ENCODE results near the gene USP33.
A peak's percentile ranks its signal among the peaks of the same experiment; 100 is the strongest.
"Not testable (repeated sequence)": the region's sequence is repeated elsewhere in the genome, so short reads cannot be mapped to it uniquely, and the experiment has no call there.

The USP33 gene

DNA sequence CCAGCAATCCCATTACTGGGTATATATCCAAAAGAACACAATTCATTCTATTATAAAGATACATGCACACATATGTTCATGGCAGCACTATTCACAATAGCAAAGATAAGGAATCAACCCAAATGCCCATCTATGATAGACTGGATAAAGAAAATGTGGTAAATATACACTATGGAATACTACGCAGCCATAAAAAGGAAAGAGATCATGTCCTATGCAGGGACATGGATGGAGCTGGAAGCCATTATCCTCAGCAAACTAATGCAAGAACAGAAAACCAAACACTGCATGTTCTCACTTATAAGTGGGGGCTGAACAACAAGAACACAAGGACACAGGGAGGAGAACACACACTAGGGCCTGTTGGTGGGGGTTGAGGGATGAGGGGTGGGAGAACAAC, 60.0 kb downstream of the USP33 start:
- peaks cover 21% of the 10 kb centered on the region for H3K36me3 Mint-ChIP-seq (ENCODE audit: low read depth)
- not testable (repeated sequence) for H3K4me1 Mint-ChIP-seq (ENCODE audit: low read depth); H3K27me3 Mint-ChIP-seq (ENCODE audit: low read depth); H3K4me3 Mint-ChIP-seq; H3K9me3 Mint-ChIP-seq; H3K27ac Mint-ChIP-seq; DNase-seq (ENCODE audit: low spot score)

DNA sequence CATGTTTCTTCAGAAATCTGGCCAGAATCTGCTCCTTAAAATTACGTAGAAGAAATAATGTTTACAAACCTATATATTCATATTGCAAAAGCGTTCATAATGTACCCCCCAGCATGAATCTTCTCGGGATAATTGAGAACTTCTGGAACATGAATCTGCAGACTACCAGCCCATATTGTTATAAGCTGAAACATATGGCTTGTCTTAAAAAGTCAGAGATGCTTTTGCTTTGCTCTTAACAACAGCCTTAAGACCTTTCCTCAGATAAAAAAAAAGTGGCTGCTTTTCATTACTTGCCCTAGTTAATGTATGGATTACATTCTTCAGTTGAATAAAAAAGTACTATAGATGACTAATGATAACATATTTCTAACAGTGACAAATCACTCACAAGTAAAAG, 62.2 kb downstream of the USP33 start:
- H3K4me1 Mint-ChIP-seq (ENCODE audit: low read depth) = no peaks in the 10 kb centered on the region
- H3K27ac Mint-ChIP-seq = no peak overlapping the region
- H3K27me3 Mint-ChIP-seq (ENCODE audit: low read depth) = no peaks in the 10 kb centered on the region
- no peaks in the 10 kb centered on the region for H3K9me3 Mint-ChIP-seq
- peaks cover 25% of the 10 kb centered on the region for H3K36me3 Mint-ChIP-seq (ENCODE audit: low read depth)
- H3K4me3 Mint-ChIP-seq = no peak overlapping the region
- DNase-seq (ENCODE audit: low spot score) = no peak

GRCh38 chr1:77688939-77689338, 70.7 kb downstream of the USP33 start:
- Mint-ChIP-seq H3K36me3 (ENCODE audit: low read depth) (peaks cover 7% of the 10 kb centered on the region), H3K4me1 (ENCODE audit: low read depth) (peaks cover 5% of the 10 kb centered on the region), H3K9me3 (no peaks in the 10 kb centered on the region), H3K27ac (no peak overlapping the region), H3K27me3 (ENCODE audit: low read depth) (no peaks in the 10 kb centered on the region), H3K4me3 (no peak overlapping the region)
- no peak for DNase-seq (ENCODE audit: low spot score)

DNA sequence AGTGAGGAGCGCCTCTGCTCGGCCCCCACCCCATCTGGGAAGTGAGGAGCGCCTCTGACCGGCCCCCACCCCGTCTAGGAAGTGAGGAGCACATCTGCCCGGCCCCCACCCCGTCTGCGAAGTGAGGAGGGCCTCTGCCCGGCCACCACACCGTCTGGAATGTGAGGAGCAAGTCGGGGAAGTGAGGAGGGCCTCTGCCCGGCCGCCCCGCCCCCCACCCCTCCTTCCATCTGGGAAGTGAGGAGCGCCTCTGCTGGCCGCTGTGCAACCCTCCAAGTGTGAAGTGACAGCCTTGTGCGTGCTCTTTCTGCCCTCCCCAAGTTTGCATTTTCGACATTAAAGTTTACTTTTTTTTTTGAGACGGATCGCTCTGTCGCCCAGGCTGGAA, 72.1 kb downstream of the USP33 start:
- Mint-ChIP-seq H3K27ac (no peak overlapping the region), H3K9me3 (no peaks in the 10 kb centered on the region), H3K27me3 (ENCODE audit: low read depth) (no peaks in the 10 kb centered on the region), H3K4me3 (peak overlapping the region; percentile 49), H3K4me1 (ENCODE audit: low read depth) (peaks cover 8% of the 10 kb centered on the region), H3K36me3 (ENCODE audit: low read depth) (peaks cover 5% of the 10 kb centered on the region)
- DNase-seq (ENCODE audit: low spot score) = no peak

GRCh38 chr1:77686796-77687518, 72.7 kb downstream of the USP33 start:
- Mint-ChIP-seq H3K27me3 (ENCODE audit: low read depth) (no peaks in the 10 kb centered on the region), H3K9me3 (no peaks in the 10 kb centered on the region), H3K27ac (no peak overlapping the region), H3K4me1 (ENCODE audit: low read depth) (peaks cover 9% of the 10 kb centered on the region), H3K36me3 (ENCODE audit: low read depth) (peaks cover 4% of the 10 kb centered on the region), H3K4me3 (no peak overlapping the region)
- no peak for DNase-seq (ENCODE audit: low spot score)

- peaks cover 26% of the 10 kb centered on the region for H3K4me1 Mint-ChIP-seq (ENCODE audit: low read depth)
- peak overlapping the region; percentile 93 for H3K27ac Mint-ChIP-seq
- H3K36me3 Mint-ChIP-seq (ENCODE audit: low read depth) = peaks cover 8% of the 10 kb centered on the region
- H3K9me3 Mint-ChIP-seq = no peaks in the 10 kb centered on the region
- peak; percentile 94 for DNase-seq (ENCODE audit: low spot score)
- H3K4me3 Mint-ChIP-seq = peak overlapping the region; percentile 90
- H3K27me3 Mint-ChIP-seq (ENCODE audit: low read depth) = no peaks in the 10 kb centered on the region
Observed at GRCh38 chr1:77683160-77684148, 76.2 kb downstream of the USP33 start.

- Mint-ChIP-seq H3K4me1 (ENCODE audit: low read depth) (peaks cover 27% of the 10 kb centered on the region), H3K9me3 (no peaks in the 10 kb centered on the region), H3K36me3 (ENCODE audit: low read depth) (peaks cover 8% of the 10 kb centered on the region), H3K4me3 (peak within 1 kb of the TSS; percentile 90), H3K27ac (peak within 1 kb of the TSS; percentile 93), H3K27me3 (ENCODE audit: low read depth) (no peaks in the 10 kb centered on the region)
- peak; percentile 88 for DNase-seq (ENCODE audit: low spot score)
Observed at GRCh38 chr1:77682460-77683159, 77.0 kb downstream of the USP33 start, which contains the start of gene ZZZ3. Gene ZZZ3, minus strand, starts transcription at chr1:77682658. Its CDS starts 49,304 bp downstream, at chr1:77633354.

- Mint-ChIP-seq H3K9me3 (no peaks in the 10 kb centered on the region), H3K36me3 (ENCODE audit: low read depth) (peaks cover 12% of the 10 kb centered on the region), H3K4me3 (peak overlapping the region; percentile 28), H3K4me1 (ENCODE audit: low read depth) (peaks cover 30% of the 10 kb centered on the region), H3K27ac (peak overlapping the region; percentile 32), H3K27me3 (ENCODE audit: low read depth) (no peaks in the 10 kb centered on the region)
- DNase-seq (ENCODE audit: low spot score) = no peak
Observed at GRCh38 chr1:77680173-77680572, 79.5 kb downstream of the USP33 start.

GRCh38 chr1:77678660-77679610, 80.7 kb downstream of the USP33 start:
- Mint-ChIP-seq H3K27me3 (ENCODE audit: low read depth) (no peaks in the 10 kb centered on the region), H3K9me3 (no peaks in the 10 kb centered on the region), H3K4me1 (ENCODE audit: low read depth) (peaks cover 30% of the 10 kb centered on the region), H3K4me3 (no peak overlapping the region), H3K36me3 (ENCODE audit: low read depth) (peaks cover 14% of the 10 kb centered on the region), H3K27ac (no peak overlapping the region)
- DNase-seq (ENCODE audit: low spot score) = no peak

GRCh38 chr1:77674807-77675206, 84.8 kb downstream of the USP33 start:
- not testable (repeated sequence) for H3K9me3 Mint-ChIP-seq; DNase-seq (ENCODE audit: low spot score); H3K36me3 Mint-ChIP-seq (ENCODE audit: low read depth); H3K27ac Mint-ChIP-seq; H3K27me3 Mint-ChIP-seq (ENCODE audit: low read depth); H3K4me3 Mint-ChIP-seq
- peaks cover 37% of the 10 kb centered on the region for H3K4me1 Mint-ChIP-seq (ENCODE audit: low read depth)

GRCh38 chr1:77673716-77674355, 85.8 kb downstream of the USP33 start:
- Mint-ChIP-seq H3K4me1 (ENCODE audit: low read depth) (peaks cover 39% of the 10 kb centered on the region), H3K9me3 (no peaks in the 10 kb centered on the region), H3K27ac (no peak overlapping the region), H3K4me3 (no peak overlapping the region), H3K36me3 (ENCODE audit: low read depth) (peaks cover 9% of the 10 kb centered on the region), H3K27me3 (ENCODE audit: low read depth) (no peaks in the 10 kb centered on the region)
- DNase-seq (ENCODE audit: low spot score) = no peak

- no peak for DNase-seq (ENCODE audit: low spot score)
- H3K4me1 Mint-ChIP-seq (ENCODE audit: low read depth) = peaks cover 37% of the 10 kb centered on the region
- H3K9me3 Mint-ChIP-seq = no peaks in the 10 kb centered on the region
- peaks cover 6% of the 10 kb centered on the region for H3K36me3 Mint-ChIP-seq (ENCODE audit: low read depth)
- no peak overlapping the region for H3K27ac Mint-ChIP-seq
- no peak overlapping the region for H3K4me3 Mint-ChIP-seq
- no peaks in the 10 kb centered on the region for H3K27me3 Mint-ChIP-seq (ENCODE audit: low read depth)
Observed at GRCh38 chr1:77673030-77673429, 86.6 kb downstream of the USP33 start.
